Immature natural killer cell (primary cell): ENCODE data around the gene RIC3. TPM values are rescaled to one million over a fixed set of nuclear protein-coding genes. Genes with fewer than 3 reads are reported as not detected.

Source experiments
- DNase-seq, 3 donors: peaks; one replicate each; pipeline ENCODE4 v3.0.0; 2022; ENCODE audit warnings: mixed read lengths in 1 of 3
- H3K27ac Mint-ChIP-seq, 6 donors: one replicate each; pipeline ENCODE4 v1.8.0; 2020; ENCODE audit warnings: mixed read lengths in 6 of 6, mild to moderate bottlenecking in 5 of 6, inconsistent platforms in 4 of 6, moderate library complexity in 3 of 6
- H3K27me3 Mint-ChIP-seq, 3 donors: one replicate each; pipeline ENCODE4 v1.8.0; 2020 to 2021; ENCODE audit warnings: low read depth in 3 of 3, mild to moderate bottlenecking in 3 of 3, mixed read lengths in 3 of 3, moderate library complexity in 3 of 3, inconsistent platforms in 1 of 3
- H3K36me3 Mint-ChIP-seq, 3 donors: one replicate each; pipeline ENCODE4 v1.8.0; 2020; ENCODE audit warnings: mixed read lengths in 3 of 3, inconsistent platforms in 2 of 3, mild to moderate bottlenecking in 2 of 3
- H3K4me1 Mint-ChIP-seq, 2 donors: one replicate each; pipeline ENCODE4 v1.8.0; 2020; ENCODE audit warnings: inconsistent platforms in 2 of 2, mild to moderate bottlenecking in 2 of 2, mixed read lengths in 2 of 2, moderate library complexity in 1 of 2
- H3K4me3 Mint-ChIP-seq, 5 donors: one replicate each; pipeline ENCODE4 v1.8.0; 2020; ENCODE audit warnings: mild to moderate bottlenecking in 5 of 5, mixed read lengths in 5 of 5, inconsistent platforms in 3 of 5, moderate library complexity in 3 of 5
- H3K9me3 Mint-ChIP-seq, 6 donors: one replicate each; pipeline ENCODE4 v1.8.0; 2020; ENCODE audit warnings: mild to moderate bottlenecking in 6 of 6, mixed read lengths in 6 of 6, inconsistent platforms in 4 of 6, moderate library complexity in 3 of 6
- polyA plus RNA-seq, 3 donors: library from polyadenylated mRNA; unstranded; fragments of 300-500 nt; fragmentation: Illumina TruSeq; gene quantifications; one replicate each; pipeline ENCODE4 v1.2.3, GENCODE V29; 2021

The RIC3 gene
- polyA plus RNA-seq, 3 donors from 2014 or later, result 0.44 TPM; not detected in 2

DNA sequence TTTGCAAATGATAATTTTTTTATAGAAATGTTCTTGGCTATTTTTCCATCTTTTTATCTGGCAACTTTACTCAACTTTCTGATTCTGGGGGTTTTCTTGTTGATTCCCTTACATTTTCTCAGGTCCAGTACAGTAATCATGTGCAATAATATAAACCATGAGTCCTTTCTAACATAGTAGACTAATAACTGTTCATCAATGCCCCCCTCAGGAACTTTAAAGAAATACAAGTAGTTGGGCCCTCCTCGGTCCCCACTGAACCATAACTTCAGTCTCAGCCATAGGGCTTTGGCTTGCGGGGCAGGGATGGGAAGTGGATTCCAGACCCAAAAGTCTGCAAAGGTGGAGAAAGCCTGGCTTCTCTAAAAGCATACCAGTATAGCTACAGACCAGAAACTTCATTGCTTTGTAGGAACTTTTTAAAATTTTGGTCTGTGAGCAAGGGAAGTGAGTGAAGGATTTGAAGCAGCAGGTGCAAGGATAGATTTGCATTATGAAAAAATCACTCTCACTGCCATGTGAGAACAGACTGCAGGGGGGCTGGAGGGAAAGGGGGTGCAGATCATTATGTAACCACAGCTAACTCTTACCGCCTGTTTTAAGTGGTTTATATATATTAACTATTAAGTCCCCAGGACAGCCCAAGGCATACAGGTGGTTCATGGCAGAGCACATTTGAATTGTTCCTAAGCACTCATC, 98.3 kb downstream of the RIC3 start:
- H3K36me3 Mint-ChIP-seq, result no peaks in the 10 kb centered on the region
- H3K27me3 Mint-ChIP-seq, result peaks cover 4% of the 10 kb centered on the region in 3 donors
- no peak for DNase-seq

DNA sequence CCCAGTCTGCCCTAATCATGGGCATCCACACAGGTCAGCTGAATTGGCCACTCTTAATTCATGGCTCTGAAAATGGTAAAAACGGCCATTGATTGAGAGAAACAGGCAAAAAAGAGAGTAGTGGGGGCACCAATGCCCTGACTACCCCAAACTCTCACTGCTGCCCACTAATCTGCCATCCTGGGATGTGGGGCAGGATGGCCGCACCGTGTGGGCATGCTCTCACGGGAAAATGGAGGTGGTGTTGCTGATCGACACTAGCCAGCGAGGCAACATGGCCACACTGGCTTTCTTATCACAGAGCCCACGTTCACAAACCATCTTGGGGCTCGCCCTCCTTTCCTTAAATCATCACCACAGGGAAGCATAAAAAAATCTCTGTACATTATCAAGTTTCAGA, 99.1 kb downstream of the RIC3 start:
- DNase-seq, result no peak
- Mint-ChIP-seq H3K4me1 (no peaks in the 10 kb centered on the region), H3K4me3 (no peak overlapping the region), H3K27ac (no peak overlapping the region), H3K36me3 (no peaks in the 10 kb centered on the region), H3K27me3 (peaks cover 4 to 5% (median 4%) of the 10 kb centered on the region in 3 donors), H3K9me3 (no peaks in the 10 kb centered on the region)

More for the DNA sequence above, 98.3 kb downstream of the RIC3 start:
- H3K9me3 Mint-ChIP-seq, result no peaks in the 10 kb centered on the region
- H3K4me1 Mint-ChIP-seq, result no peaks in the 10 kb centered on the region
- no peak overlapping the region for H3K4me3 Mint-ChIP-seq
- H3K27ac Mint-ChIP-seq, result no peak overlapping the region

DNA sequence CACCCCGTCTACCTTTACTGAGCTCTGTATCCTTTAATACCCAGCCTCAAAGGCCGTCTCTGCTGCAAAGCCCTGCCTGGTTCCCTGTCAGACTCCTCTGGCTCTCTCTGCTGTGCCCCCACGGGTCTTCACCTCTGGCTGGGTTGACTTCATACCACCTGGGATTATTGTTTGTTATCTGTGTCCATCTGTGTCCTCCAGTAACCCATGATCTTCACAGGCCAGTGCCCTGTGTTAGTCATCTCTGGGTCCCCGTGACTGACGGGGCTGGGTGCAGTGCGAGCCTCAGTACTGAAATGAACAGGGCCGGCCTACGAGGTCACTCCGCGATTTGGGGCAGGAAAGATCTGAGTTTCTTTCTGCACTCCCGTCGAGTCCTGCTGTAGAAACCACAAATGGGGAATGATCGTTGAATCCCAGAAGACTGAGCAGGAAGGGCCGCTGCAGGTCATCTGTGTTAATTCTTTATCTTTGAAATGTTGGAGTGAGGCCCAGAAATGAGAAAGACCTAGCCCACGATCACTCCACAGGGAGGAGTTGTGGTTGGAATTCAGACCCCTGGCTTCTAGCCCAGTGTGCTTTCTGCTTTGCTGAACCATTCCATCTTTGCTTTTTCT, 100.1 kb downstream of the RIC3 start:
- Mint-ChIP-seq H3K9me3 (no peaks in the 10 kb centered on the region), H3K36me3 (no peaks in the 10 kb centered on the region), H3K4me3 (no peak overlapping the region), H3K27ac (no peak overlapping the region), H3K4me1 (no peaks in the 10 kb centered on the region), H3K27me3 (peaks cover 4 to 5% (median 4%) of the 10 kb centered on the region in 3 donors)
- DNase-seq, result no peak

DNA sequence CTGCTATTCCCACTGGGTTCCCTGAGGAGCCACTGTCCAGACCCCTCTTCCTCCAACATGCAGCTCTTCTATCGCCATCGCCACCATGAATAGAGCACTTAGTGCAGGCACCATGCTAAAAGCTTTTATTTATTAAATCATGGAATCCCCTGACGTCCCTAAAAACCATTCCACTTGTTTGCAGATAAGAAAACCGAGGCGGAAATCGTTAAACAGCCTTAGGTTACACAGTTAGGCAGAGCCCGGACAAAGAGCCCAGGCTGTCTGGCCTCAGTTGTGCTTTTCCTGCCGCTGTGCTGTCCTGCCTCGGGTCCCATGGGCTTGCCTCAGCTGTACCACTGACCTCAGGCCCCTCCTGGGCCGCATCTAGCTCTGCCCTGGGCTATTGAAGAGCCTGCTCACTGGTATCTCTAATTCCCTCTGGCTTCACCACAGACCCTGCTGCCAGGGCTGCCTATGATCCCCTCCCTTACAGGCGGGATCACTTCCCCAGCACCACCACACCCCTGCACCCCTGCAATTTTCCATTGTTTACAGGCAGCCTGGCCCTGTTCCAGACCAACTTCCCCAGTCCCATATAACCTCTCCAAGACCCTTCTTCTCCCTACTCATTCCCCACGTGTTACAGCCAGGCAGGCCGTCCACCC, 100.8 kb downstream of the RIC3 start:
- Mint-ChIP-seq H3K27me3 (peaks cover 4 to 5% (median 4%) of the 10 kb centered on the region in 3 donors), H3K27ac (no peak overlapping the region), H3K4me1 (no peaks in the 10 kb centered on the region), H3K36me3 (no peaks in the 10 kb centered on the region), H3K9me3 (no peaks in the 10 kb centered on the region), H3K4me3 (no peak overlapping the region)
- DNase-seq, result no peak

GRCh38 chr11:8067567-8067928, 101.3 kb downstream of the RIC3 start:
- Mint-ChIP-seq H3K9me3 (no peaks in the 10 kb centered on the region), H3K27ac (no peak overlapping the region), H3K4me1 (no peaks in the 10 kb centered on the region), H3K36me3 (no peaks in the 10 kb centered on the region), H3K4me3 (no peak overlapping the region), H3K27me3 (peaks cover 4 to 5% (median 4%) of the 10 kb centered on the region in 3 donors)
- no peak for DNase-seq

GRCh38 chr11:8066911-8067455, 101.8 kb downstream of the RIC3 start:
- Mint-ChIP-seq H3K36me3 (no peaks in the 10 kb centered on the region), H3K27ac (no peak overlapping the region), H3K4me1 (no peaks in the 10 kb centered on the region), H3K9me3 (no peaks in the 10 kb centered on the region), H3K4me3 (no peak overlapping the region), H3K27me3 (peaks cover 4 to 5% (median 4%) of the 10 kb centered on the region in 3 donors)
- no peak for DNase-seq

DNA sequence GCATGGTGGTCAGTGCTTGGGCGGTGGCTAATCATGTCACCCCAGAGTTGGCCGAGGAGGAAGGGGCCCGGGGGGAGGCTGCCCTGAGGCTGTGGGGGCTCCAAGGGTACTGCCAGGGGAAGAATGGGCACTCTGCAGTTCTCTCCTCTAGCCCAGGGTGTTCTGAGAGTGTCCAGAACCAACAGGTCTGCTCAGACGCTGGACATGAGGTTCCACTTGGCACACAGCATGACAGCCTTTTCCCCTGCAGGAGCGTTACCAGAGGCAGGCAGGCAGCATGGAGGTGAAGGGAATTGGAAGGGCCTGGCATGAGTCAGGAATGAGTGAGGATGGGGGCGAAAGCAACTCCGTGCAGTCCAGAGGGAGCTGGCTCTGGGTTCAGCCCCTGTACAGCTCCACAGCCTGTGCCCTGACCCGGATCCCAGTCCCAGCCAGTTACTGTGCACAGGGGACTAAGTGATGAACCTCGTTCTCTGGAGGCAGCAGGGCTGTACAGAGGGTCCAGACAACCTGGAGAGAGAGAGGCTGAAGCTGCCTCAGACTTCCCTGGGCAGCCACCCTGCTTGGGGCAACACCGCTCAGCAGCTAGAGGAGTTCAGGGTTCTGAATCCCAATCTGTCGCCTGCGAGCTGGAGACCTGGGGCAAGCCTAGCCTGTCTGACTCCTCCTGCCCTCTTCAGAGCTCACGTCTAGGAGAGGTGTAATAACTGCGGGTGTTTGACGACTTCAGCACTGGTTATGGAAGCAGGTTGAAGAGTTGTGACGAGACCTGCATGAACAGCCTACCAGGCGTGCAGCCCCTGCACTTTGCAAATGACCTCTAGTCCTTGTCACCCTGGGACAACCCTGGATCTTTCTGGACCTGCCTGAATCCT, 102.6 kb downstream of the RIC3 start:
- H3K4me3 Mint-ChIP-seq, result no peak overlapping the region
- no peak overlapping the region for H3K27ac Mint-ChIP-seq
- H3K9me3 Mint-ChIP-seq, result no peaks in the 10 kb centered on the region
- no peaks in the 10 kb centered on the region for H3K36me3 Mint-ChIP-seq
- DNase-seq, result no peak
- H3K27me3 Mint-ChIP-seq, result peaks cover 4 to 5% (median 4%) of the 10 kb centered on the region in 3 donors
- no peaks in the 10 kb centered on the region for H3K4me1 Mint-ChIP-seq

- no peak overlapping the region for H3K27ac Mint-ChIP-seq
- H3K27me3 Mint-ChIP-seq, result peaks cover 4% of the 10 kb centered on the region in 3 donors
- H3K36me3 Mint-ChIP-seq, result no peaks in the 10 kb centered on the region
- no peaks in the 10 kb centered on the region for H3K9me3 Mint-ChIP-seq
- no peak overlapping the region for H3K4me3 Mint-ChIP-seq
- no peak for DNase-seq
- H3K4me1 Mint-ChIP-seq, result no peaks in the 10 kb centered on the region
Measured at GRCh38 chr11:8065031-8065430, 103.8 kb downstream of the RIC3 start.

DNA sequence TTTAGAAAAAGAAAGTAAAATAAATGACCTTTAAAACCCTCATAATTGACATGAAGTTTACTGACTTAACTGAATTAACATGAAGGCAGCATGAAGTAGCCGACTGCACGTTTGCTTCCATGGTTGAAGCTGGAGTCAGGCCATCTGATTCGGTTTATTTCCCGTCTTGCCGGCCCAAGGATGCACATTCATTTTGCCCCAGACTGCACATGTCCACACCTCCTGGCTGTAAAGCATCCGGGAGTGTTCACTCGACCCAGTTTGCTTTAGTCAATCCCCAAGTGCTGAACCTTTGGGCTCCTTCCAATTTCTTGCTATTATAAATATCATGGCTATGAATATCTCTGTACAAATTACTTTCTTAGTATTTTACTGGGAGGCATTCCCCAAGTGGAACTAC, 105.5 kb downstream of the RIC3 start:
- H3K4me3 Mint-ChIP-seq, result no peak overlapping the region
- H3K9me3 Mint-ChIP-seq, result no peaks in the 10 kb centered on the region
- no peaks in the 10 kb centered on the region for H3K4me1 Mint-ChIP-seq
- no peak for DNase-seq
- peaks cover 1 to 4% (median 4%) of the 10 kb centered on the region in 3 donors for H3K27me3 Mint-ChIP-seq
- no peaks in the 10 kb centered on the region for H3K36me3 Mint-ChIP-seq
- no peak overlapping the region for H3K27ac Mint-ChIP-seq

GRCh38 chr11:8062781-8063257, 106.0 kb downstream of the RIC3 start:
- no peaks in the 10 kb centered on the region for H3K4me1 Mint-ChIP-seq
- DNase-seq, result no peak

GRCh38 chr11:8061555-8062428, 107.0 kb downstream of the RIC3 start:
- no peaks in the 10 kb centered on the region for H3K4me1 Mint-ChIP-seq
- no peaks in the 10 kb centered on the region for H3K36me3 Mint-ChIP-seq
- no peak overlapping the region for H3K27ac Mint-ChIP-seq
- no peaks in the 10 kb centered on the region for H3K9me3 Mint-ChIP-seq
- DNase-seq, result no peak
- peaks cover 0 to 4% (median 0%) of the 10 kb centered on the region in 3 donors for H3K27me3 Mint-ChIP-seq
- H3K4me3 Mint-ChIP-seq, result no peak overlapping the region

More at GRCh38 chr11:8062781-8063257, 106.0 kb downstream of the RIC3 start:
- Mint-ChIP-seq H3K27me3 (peaks cover 0 to 4% (median 3%) of the 10 kb centered on the region in 3 donors), H3K27ac (no peak overlapping the region), H3K9me3 (no peaks in the 10 kb centered on the region), H3K4me3 (no peak overlapping the region), H3K36me3 (no peaks in the 10 kb centered on the region)

- H3K27ac Mint-ChIP-seq, result no peak overlapping the region
- DNase-seq, result no peak
- peaks cover 0 to 4% (median 0%) of the 10 kb centered on the region in 3 donors for H3K27me3 Mint-ChIP-seq
- no peaks in the 10 kb centered on the region for H3K36me3 Mint-ChIP-seq
- H3K9me3 Mint-ChIP-seq, result no peaks in the 10 kb centered on the region
- H3K4me3 Mint-ChIP-seq, result no peak overlapping the region
- H3K4me1 Mint-ChIP-seq, result no peaks in the 10 kb centered on the region
Measured at GRCh38 chr11:8060801-8061554, 107.8 kb downstream of the RIC3 start.
